ENCODE data around the gene EP400.

EP400 gene

DNA sequence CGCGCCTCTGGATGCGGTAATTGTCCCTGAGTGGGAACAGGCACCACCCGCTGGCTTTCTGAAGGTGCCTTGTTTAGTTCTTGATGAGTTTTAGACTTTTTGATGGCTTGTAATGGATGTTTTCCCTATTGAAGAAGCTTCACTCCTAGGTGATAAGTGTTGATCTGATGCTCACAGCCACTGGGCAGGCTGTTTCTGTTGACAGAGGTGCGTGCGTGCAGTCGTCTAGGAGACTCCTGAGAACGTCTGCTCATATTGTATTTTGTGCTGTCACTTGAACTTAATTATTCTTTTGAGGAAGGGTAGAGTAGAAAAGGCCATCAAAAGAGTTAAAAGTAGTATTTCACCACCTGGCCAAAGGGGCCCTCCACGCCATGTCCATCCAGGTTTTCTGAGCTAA, 70.5 kb downstream of the EP400 start:
- DNase-seq (ENCODE audit: low spot score) = no peak

GRCh38 chr12:132021031-132021871, 71.5 kb downstream of the EP400 start:
- no peak for DNase-seq (ENCODE audit: low spot score)

- DNase-seq (ENCODE audit: low spot score) = peak; percentile 47
Observed at GRCh38 chr12:132021965-132022364, 72.2 kb downstream of the EP400 start.

GRCh38 chr12:132023658-132024057, 73.9 kb downstream of the EP400 start:
- no peak for DNase-seq (ENCODE audit: low spot score)

DNA sequence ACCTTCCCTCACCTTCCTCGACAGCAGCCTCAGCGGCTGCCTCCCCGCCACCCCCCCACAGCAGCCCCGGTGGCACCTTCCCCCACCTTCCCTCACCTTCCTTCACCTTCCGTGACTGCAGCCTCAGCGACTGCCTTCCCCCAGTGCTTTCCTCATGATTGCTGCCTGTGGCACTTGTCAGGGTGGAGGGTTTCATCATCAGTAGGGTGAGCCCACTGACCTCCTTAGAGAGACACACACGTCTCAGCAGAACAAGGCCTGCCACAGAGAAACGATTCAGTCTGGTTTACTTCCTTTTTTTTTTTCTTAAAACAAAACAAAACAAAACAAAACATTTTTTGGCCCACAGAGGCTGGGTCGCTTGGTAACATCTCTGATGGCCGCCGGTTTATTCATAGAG, 75.0 kb downstream of the EP400 start:
- no peak for DNase-seq (ENCODE audit: low spot score)

- DNase-seq (ENCODE audit: low spot score) = no peak
Observed at GRCh38 chr12:132025526-132025925, 75.8 kb downstream of the EP400 start.

GRCh38 chr12:132026061-132026795, 76.5 kb downstream of the EP400 start:
- DNase-seq (ENCODE audit: low spot score) = no peak

GRCh38 chr12:132026796-132027500, 77.2 kb downstream of the EP400 start:
- no peak for DNase-seq (ENCODE audit: low spot score)

- DNase-seq (ENCODE audit: low spot score) = no peak
Observed at GRCh38 chr12:132027636-132028035, 77.9 kb downstream of the EP400 start.

GRCh38 chr12:132028111-132028510, 78.4 kb downstream of the EP400 start:
- no peak for DNase-seq (ENCODE audit: low spot score)

GRCh38 chr12:132029503-132030300, 80.0 kb downstream of the EP400 start:
- DNase-seq (ENCODE audit: low spot score) = no peak

- no peak for DNase-seq (ENCODE audit: low spot score)
Observed at GRCh38 chr12:132030367-132031038, 80.8 kb downstream of the EP400 start.

DNA sequence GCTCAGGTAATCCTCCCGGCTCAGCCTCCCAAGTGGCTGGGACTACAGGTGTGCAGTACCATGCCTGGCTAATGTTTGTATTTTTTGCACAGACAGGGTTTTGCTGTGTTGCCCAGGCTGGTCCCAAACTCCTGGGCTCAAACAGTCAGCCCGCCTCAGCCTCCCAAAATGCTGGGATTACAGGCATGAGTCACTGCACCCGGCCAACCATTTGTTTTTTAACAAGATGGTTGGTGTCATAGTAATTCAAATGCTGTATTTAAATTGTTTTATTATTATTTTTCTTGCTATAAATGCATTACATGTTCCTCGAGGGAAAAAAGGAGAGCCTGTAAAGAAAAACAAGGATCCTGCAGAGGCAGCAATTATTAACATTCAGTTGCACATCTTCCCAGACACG, 83.9 kb downstream of the EP400 start:
- DNase-seq (ENCODE audit: low spot score) = no peak

GRCh38 chr12:132036063-132036683, 86.4 kb downstream of the EP400 start:
- no peak for DNase-seq (ENCODE audit: low spot score)

GRCh38 chr12:132040906-132041606, 91.3 kb downstream of the EP400 start:
- no peak for DNase-seq (ENCODE audit: low spot score)

DNA sequence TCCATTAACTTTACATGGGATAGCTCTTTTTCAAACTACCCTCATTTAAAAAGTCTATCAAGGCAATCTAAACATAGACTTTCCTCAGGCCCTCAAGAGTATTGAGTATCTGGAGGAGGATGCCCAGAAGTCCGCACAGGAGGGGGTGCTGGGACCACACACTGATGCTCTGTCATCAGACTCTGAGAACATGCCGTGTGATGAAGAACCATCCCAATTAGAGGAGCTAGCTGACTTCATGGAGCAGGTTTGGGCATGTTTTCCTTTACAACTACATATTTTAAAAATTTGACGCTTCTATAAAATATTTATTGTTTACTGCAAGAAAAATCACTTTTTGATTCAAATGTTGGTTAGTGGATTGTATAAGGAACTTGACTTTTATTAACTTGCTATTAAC, 93.5 kb downstream of the EP400 start:
- no peak for DNase-seq (ENCODE audit: low spot score)

- DNase-seq (ENCODE audit: low spot score) = no peak
Observed at GRCh38 chr12:132043770-132044467, 94.2 kb downstream of the EP400 start.

DNA sequence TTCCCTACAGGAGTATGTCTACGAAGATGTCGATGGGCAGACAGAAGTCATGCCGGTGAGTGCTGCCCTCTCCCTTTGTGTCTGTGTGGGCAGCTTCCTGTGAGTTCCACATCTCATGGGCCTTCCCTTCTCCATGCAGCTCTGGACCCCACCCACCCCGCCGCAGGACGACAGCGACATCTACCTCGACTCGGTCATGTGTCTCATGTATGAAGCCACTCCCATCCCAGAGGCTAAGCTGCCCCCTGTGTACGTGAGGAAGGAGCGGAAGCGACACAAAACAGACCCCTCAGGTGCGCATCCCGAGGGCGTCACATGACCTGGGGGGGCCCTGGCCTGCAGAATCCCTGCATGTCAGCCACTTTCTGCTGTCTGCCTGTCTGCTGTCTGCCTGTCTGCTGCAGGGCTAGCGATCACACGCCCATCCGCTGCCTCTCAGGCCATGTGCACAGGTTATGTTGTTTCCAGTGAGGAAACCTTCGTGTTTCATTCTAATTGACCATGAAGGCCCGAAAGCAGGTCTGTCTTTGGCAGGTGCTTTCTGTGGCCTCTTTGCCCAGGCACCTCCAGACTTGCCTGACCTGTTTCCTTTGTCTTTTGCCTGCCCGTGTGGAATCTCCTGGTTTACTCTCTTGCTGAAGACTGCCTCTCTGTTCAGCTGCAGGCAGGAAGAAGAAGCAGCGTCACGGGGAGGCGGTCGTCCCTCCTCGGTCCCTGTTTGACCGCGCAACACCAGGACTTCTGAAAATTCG, 95.1 kb downstream of the EP400 start:
- DNase-seq (ENCODE audit: low spot score) = no peak

DNA sequence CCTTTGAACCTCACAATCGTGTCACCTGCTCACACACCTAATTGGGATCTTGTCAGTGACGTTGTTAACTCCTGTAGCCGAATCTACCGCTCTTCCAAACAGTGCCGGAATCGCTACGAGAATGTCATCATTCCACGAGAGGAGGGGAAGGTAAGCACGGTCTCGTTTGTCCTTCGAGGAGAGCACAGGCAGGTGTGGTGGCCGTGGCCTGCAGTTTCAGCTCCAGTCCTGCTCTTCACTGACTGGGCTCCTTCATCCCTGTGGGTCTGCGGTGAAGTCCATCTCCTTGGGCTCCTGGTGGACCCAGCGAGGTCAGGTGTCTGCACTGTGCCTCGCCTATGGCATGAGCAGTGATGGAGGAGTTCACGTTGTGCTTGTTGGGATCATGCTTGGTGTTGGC, 96.0 kb downstream of the EP400 start:
- DNase-seq (ENCODE audit: low spot score) = no peak
